Measurements from ENCODE around the gene GZF1.
"Not testable (repeated sequence)": the region's sequence is repeated elsewhere in the genome, so short reads cannot be mapped to it uniquely, and the experiment has no call there.

Gene GZF1

DNA sequence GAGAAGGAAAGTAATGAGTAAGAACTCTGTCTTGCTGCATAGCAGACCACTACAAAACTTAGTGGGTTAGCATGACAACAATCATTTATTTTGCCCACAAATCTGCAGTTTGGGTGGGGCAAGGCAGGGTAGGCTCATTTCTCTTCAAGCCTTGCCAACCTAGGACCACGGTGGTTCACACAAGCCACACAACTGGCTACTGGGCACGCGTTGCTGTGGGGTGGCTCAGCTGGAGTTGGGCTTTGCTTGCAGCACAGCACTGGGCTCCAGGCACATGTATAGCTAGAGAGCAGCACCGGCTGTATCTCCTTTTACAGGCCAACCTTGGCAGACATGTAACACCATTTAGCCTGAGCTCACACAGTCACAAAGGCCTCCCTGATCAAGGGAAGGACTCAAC lies 16.0 kb upstream of the GZF1 start:
- DNase-seq (ENCODE audit: low spot score), result no peak

GRCh38 chr20:23347791-23348190 lies 14.2 kb upstream of the GZF1 start:
- DNase-seq (ENCODE audit: low spot score), result no peak

GRCh38 chr20:23348510-23348909 lies 13.5 kb upstream of the GZF1 start:
- DNase-seq (ENCODE audit: low spot score), result not testable (repeated sequence)

DNA sequence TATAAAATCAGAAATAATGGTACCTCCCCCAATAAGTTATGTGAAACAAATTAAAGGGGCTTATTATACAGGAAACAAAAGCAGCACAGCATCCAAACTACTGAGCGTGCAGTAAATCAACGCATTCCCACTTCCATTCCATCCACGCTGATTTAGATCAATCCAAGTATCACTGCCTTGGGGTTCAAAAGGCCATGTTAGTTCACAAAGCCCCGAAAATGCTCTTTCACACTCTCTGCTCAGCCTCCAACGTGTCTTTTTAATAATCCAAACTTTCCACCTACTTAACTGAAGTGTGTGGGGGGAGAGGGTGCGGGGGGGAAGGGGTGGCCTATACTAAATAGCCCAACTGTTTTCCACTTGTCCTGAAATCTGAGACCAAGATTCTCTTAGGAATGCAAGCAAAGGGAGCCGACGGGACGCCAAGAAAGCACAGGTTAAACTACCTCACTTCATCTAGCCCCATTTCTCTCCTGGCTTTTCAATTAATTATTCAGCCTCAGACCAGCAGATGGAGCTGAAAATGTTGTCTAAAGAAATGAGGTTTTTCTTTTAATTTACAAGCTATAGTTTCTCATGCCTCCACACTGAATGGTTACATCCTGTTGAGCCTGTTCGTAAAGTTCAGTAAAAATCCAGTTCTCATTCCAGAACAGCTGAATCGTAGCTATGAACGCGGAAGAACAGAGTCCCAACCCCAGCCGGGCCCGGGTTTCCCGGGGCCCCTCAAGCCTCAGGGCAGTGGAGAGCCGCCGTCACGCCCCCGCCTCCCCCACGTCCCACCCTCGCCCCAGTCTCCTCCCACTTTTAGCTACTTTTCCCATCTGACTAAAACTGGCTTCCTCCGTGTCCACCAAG lies 12.4 kb upstream of the GZF1 start:
- DNase-seq (ENCODE audit: low spot score), result peak; percentile 87

DNA sequence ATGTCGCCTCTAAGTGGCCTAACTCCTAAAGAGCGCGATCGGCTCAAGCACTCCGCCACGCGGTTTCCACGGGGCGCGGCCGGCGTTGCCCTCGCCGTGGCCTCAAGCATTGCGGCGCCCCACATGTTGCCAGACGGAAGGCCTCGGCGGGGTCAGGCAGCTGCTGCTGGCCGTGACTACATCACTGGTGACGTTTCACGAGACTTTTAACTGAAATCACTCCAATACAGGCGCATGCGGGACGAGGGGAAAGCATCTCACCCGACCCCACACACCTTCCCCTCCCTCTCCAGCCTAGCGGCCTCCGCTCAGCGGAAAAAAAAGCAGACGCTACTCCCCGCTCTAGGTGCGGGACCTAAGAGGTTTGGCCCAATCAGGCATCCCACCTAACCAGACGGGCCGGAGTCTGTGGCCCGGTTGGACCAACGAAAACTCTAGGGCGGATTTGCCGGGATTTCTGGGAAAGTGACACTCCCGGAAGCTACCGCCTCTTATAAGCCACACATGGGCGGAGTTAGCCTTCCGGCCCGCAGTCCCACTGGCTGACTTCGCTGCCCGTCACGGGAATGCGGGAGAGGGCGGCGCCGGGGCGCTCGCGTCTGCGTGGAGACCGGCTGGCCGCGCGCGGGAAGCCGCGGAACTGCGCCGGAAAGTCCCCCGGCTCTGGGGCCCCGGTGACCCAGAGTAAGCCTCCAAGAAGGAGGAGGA lies 11.6 kb upstream of the GZF1 start, which contains the start of gene NXT1:
TSS of gene NXT1 (plus strand) at position 596 of the 708 bp plus-strand sequence. CDS start 3,251 bp downstream, outside the sequence.
- DNase-seq (ENCODE audit: low spot score), result peak; percentile 93

GRCh38 chr20:23350904-23351838 lies 10.8 kb upstream of the GZF1 start:
- DNase-seq (ENCODE audit: low spot score), result peak; percentile 43

DNA sequence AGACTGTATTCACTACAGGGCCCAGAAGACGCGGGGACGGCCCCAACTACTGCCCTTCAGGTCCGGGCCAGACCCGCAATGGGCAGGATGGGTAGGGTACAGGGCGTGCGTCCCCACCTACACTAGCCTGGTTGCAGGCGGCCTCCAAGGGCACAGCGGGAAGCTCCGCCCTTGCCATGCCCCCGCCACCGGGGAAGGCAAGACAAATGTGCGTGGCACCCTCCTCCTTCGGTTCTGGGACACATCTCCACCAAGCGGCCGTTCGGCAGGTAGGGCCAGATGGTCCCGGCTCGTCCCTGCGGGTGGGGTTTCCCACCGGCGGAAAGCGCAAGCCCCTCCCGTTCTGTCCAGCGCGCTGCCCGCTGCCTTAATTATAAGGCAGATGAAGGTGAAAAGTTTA lies 5.8 kb upstream of the GZF1 start:
- DNase-seq (ENCODE audit: low spot score), result no peak

DNA sequence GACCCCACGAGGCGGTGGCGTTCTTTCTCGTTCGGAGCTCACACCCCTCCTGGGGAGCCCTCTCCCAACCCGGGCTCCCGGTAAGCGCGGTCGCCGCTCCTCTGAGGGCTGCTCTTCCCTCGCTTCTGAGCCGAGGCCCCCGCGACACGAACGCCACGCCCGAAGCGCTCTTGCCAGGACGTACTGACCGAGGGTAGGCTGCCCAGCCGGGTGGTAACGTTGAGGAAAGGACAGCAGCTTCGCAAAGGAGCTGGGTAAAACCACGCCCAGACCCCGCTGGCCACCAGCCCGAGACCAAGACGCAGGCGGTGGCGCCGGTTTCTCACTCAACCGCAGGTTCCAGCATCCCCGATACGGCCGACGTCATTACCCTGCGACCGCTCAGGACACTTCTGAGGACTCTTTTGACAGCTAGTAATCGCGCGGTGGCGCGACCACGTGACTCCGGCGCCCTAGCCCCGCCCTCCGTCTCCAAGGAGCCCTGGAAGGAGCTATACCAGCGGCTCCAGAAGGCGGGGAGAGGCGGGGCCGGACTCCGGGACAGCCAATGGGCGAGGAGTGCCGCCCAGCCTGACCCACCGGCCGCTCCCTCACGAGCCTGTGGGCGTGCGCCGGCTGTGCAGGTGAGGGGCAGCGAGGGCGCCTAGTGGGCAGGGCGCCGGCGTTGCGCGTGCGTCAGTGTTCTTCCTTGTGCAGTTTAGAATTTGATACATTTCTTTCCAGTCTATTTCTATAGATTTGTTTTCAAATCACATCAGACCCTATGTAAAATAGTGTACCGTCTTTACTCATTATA lies 4.0 kb upstream of the GZF1 start:
- peak; percentile 95 for DNase-seq (ENCODE audit: low spot score)

DNA sequence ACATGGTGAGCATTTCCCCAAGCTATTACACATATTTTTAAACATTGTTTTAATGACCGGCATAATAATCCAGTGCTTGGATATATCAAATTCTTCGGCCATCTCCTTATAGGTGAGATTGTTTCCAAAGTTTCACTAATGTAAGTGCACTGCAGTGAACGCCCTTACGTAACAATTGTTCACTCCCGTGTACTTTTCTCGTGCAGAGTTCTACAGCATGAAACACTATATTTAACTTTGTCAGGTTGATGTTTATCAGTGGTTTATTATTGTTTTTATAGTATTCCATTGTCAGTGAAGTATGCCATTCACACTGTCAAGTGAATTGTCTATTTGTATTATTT lies 3.4 kb upstream of the GZF1 start:
- no peak for DNase-seq (ENCODE audit: low spot score)

- no peak for DNase-seq (ENCODE audit: low spot score)
Measured at GRCh38 chr20:23358923-23359593, 2.9 kb upstream of the GZF1 start.

DNA sequence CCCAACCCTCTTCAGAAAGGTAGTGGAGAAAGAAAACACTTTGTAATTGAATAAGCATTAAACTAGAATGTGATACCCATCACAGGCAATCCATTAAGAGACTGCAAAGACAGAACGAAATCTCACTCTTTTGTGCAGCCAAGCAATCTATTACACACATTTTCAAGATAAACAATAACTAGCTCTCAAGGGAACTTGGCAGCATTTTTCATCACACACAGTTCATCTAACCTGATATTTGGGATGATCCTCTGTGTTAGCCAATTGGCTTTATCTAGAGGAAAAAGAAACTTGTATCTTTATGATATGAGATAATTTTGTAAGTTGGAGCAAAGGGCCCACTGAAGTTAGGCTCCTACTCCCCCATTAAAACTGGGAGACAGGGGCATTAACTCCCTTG lies 1.5 kb upstream of the GZF1 start:
- no peak for DNase-seq (ENCODE audit: low spot score)

DNA sequence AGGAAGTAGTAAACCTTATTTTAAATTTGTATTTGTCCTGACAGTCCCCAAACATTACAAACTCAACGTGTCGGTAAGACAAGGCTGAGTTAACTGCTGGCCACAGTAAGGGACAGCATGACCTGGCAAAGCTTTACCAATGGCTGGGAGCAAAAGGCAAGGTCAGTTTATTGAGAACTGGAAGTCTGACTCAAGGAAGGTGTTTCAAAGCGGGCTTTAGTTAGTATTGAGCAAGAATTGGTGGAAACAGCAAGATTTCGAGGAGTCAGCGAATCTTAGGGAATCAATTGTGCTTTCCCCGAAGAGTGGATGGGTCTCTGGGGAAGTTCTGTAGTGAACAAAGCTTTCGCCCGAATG lies 885 bp upstream of the GZF1 start:
- no peak for DNase-seq (ENCODE audit: low spot score)

GRCh38 chr20:23362392-23363256 lies 642 bp downstream of the GZF1 start:
- DNase-seq (ENCODE audit: low spot score), result peak; percentile 49

DNA sequence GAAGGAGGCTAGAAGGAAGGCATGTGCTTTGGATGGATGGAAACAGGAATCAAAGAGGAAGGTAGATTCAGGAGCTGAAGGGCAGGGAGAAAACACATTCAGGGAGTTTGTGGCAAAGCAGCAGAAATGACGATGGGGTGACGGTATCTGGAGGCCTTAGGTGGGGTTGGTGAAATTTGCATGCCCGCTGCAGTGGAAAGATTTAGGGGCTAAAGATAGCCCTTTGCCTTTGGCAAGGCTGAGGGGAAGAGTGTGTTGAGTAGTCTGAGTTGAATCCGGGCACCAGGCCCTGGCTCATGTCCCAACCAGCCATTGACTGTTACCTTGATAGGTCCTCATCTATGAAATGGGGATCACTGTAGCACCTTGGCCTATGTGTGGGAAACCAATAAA lies 1.3 kb downstream of the GZF1 start:
- DNase-seq (ENCODE audit: low spot score), result no peak

DNA sequence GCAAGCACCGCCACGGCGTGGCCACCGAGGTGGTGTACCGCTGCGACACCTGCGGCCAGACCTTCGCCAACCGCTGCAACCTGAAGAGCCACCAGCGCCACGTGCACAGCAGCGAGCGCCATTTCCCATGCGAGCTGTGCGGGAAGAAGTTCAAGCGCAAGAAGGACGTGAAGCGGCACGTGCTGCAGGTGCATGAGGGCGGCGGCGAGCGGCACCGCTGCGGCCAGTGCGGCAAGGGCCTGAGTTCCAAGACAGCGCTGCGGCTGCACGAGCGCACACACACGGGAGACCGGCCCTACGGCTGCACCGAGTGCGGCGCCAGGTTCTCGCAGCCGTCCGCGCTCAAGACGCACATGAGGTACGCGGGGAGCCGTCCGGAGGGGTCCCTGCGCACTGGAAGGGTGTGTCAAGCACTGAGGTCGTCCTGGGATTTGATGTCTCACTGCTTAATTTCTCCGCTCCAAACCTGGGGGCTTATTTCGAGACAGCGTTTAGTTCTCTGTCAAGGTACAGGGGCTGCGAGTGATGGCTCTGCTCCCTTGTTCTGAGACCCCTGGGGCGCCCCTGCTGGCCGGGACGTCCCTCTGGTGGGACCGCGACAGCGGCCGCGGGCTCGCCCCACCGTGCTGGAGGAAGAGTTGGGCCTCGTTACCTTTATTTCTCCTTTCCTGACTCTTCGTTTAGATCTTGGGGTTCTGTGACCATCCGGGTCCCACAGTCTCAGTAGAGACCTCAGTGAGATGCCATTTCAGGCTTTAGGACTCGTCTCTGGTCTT lies 3.6 kb downstream of the GZF1 start:
- no peak for DNase-seq (ENCODE audit: low spot score)

- no peak for DNase-seq (ENCODE audit: low spot score)
Measured at GRCh38 chr20:23366384-23366783, 4.4 kb downstream of the GZF1 start.

- DNase-seq (ENCODE audit: low spot score), result no peak
Measured at GRCh38 chr20:23367770-23368169, 5.8 kb downstream of the GZF1 start.

DNA sequence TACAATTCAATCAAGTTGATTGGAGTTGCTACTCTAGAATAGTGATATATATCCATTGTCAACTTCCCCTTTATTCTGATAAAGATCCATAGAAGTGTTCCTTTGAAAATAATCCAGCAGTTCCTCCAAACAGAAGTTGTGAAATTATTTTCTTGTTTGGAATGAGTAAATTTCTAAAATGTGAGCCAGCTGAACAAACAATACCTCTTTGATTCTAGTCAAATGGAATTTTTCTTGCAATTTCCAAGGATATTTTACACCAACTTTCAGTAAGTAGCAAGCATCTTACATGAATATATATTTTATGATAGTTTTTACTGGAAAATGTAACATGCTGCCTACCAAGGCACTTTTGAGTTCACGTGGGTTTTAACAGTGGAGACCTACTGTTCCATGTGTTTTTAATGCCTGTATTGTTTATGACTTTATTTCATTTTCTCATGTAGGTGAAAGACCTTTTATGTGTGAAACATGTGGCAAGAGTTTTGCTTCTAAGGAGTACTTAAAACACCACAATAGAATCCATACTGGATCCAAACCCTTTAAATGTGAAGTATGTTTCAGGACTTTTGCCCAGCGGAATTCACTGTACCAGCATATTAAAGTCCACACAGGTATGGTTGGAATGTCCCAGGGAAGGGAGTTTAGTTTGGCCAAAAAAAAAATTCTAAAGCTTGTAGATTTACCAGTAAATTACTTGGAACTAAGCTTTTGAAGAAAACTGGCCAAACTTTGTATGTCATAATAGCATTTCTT lies 6.5 kb downstream of the GZF1 start:
- no peak for DNase-seq (ENCODE audit: low spot score)

All from hepatic stellate cell (primary cell).